ENCODE results near the gene MTMR3. TPM values are rescaled to one million over a fixed set of nuclear protein-coding genes. Genes with fewer than 3 reads are reported as not detected.

MTMR3 gene
- total RNA-seq, 1 experiment from 2014 or later: 27.3 TPM

- Histone ChIP-seq H3K27me3 (replicated peaks; ENCODE audit: control insufficient read depth, insufficient read depth, low read length) (no peaks in the 10 kb centered on the region; the same call in 1 of the 2 replicates), H3K4me1 (no peaks in the 10 kb centered on the region; the same call in 1 of the 2 replicates), H3K9me3 (no peaks in the 10 kb centered on the region), H3K36me3 (ENCODE audit: control insufficient read depth, insufficient read depth, low read length) (no peaks in the 10 kb centered on the region), H3K4me3 (ENCODE audit: low read depth, low read length) (no peak overlapping the region)
- ChIA-PET CTCF (no interaction called here), POLR2A (no interaction called here)
- no TSS peak for BruUV-seq (replicated peaks)
- H3K4me1 Mint-ChIP-seq (ENCODE audit: low read depth, unreplicated experiment): no peaks in the 10 kb centered on the region
- H3K27me3 Mint-ChIP-seq (ENCODE audit: insufficient read depth, unreplicated experiment): no peaks in the 10 kb centered on the region
- H3K36me3 Mint-ChIP-seq (ENCODE audit: insufficient read depth, unreplicated experiment): no peaks in the 10 kb centered on the region
- H3K4me3 Mint-ChIP-seq (ENCODE audit: unreplicated experiment): no peak overlapping the region
- H3K27ac Mint-ChIP-seq (ENCODE audit: unreplicated experiment): no peak overlapping the region
- H3K9me3 Mint-ChIP-seq (ENCODE audit: unreplicated experiment): no peaks in the 10 kb centered on the region
- no peak for DNase-seq
- intact Hi-C loops (cut with micrococcal nuclease; ENCODE audit: unreplicated experiment): no loop called here
- no peak for TF ChIP-seq CTCF (IDR thresholded peaks at IDR 0.05; ENCODE audit: insufficient read depth in 1 of 2, low read depth in 1 of 2, low read length in 1 of 2, severe bottlenecking in 1 of 2, unreplicated experiment in 1 of 2)
Measured at GRCh38 chr22:29867851-29868250, 15.1 kb upstream of the MTMR3 start.

- no peaks in the 10 kb centered on the region for H3K27me3 Mint-ChIP-seq (ENCODE audit: insufficient read depth, unreplicated experiment)
- H3K36me3 Mint-ChIP-seq (ENCODE audit: insufficient read depth, unreplicated experiment): no peaks in the 10 kb centered on the region
- H3K4me3 Mint-ChIP-seq (ENCODE audit: unreplicated experiment): no peak overlapping the region
- ChIA-PET CTCF (interaction anchor here (0.6 kb wide), 1 partner anchor 9 kb away, joined by 4 read pairs; no protein-coding TSS in a partner anchor), POLR2A (no interaction called here)
- H3K9me3 Mint-ChIP-seq (ENCODE audit: unreplicated experiment): no peaks in the 10 kb centered on the region
- TF ChIP-seq CTCF (IDR thresholded peaks at IDR 0.05; ENCODE audit: insufficient read depth in 1 of 2, low read depth in 1 of 2, low read length in 1 of 2, severe bottlenecking in 1 of 2, unreplicated experiment in 1 of 2): no peak
- Histone ChIP-seq H3K4me3 (ENCODE audit: low read depth, low read length) (no peak overlapping the region), H3K36me3 (ENCODE audit: control insufficient read depth, insufficient read depth, low read length) (no peaks in the 10 kb centered on the region), H3K9me3 (no peaks in the 10 kb centered on the region), H3K27me3 (replicated peaks; ENCODE audit: control insufficient read depth, insufficient read depth, low read length) (no peaks in the 10 kb centered on the region; the same call in 1 of the 2 replicates), H3K4me1 (no peaks in the 10 kb centered on the region; the same call in 1 of the 2 replicates)
- no peak overlapping the region for H3K27ac Mint-ChIP-seq (ENCODE audit: unreplicated experiment)
- no peaks in the 10 kb centered on the region for H3K4me1 Mint-ChIP-seq (ENCODE audit: low read depth, unreplicated experiment)
- intact Hi-C loops (cut with micrococcal nuclease; ENCODE audit: unreplicated experiment): no loop called here
- no peak for DNase-seq
- no TSS peak for BruUV-seq (replicated peaks)
Measured at GRCh38 chr22:29870574-29870973, 12.4 kb upstream of the MTMR3 start.

- Histone ChIP-seq H3K36me3 (ENCODE audit: control insufficient read depth, insufficient read depth, low read length) (no peaks in the 10 kb centered on the region), H3K9me3 (no peaks in the 10 kb centered on the region), H3K4me1 (no peaks in the 10 kb centered on the region; the same call in 1 of the 2 replicates), H3K27me3 (replicated peaks; ENCODE audit: control insufficient read depth, insufficient read depth, low read length) (no peaks in the 10 kb centered on the region; the same call in 1 of the 2 replicates), H3K4me3 (ENCODE audit: low read depth, low read length) (no peak overlapping the region)
- ChIA-PET CTCF (no interaction called here), POLR2A (no interaction called here)
- Mint-ChIP-seq H3K4me1 (ENCODE audit: low read depth, unreplicated experiment) (no peaks in the 10 kb centered on the region), H3K36me3 (ENCODE audit: insufficient read depth, unreplicated experiment) (no peaks in the 10 kb centered on the region), H3K9me3 (ENCODE audit: unreplicated experiment) (no peaks in the 10 kb centered on the region), H3K27ac (ENCODE audit: unreplicated experiment) (no peak overlapping the region), H3K27me3 (ENCODE audit: insufficient read depth, unreplicated experiment) (no peaks in the 10 kb centered on the region), H3K4me3 (ENCODE audit: unreplicated experiment) (no peak overlapping the region)
- TF ChIP-seq CTCF (IDR thresholded peaks at IDR 0.05; ENCODE audit: insufficient read depth in 1 of 2, low read depth in 1 of 2, low read length in 1 of 2, severe bottlenecking in 1 of 2, unreplicated experiment in 1 of 2): no peak
- DNase-seq: no peak
- no TSS peak for BruUV-seq (replicated peaks)
- intact Hi-C loops (cut with micrococcal nuclease; ENCODE audit: unreplicated experiment): no loop called here
Measured at GRCh38 chr22:29871684-29872083, 11.3 kb upstream of the MTMR3 start.

Data from Caco-2 (cell line).